Measurements from ENCODE around the gene ETFRF1.

Gene ETFRF1

GRCh38 chr12:25195056-25195971, at the start of gene ETFRF1, which contains the start of gene DNAI7:
Gene ETFRF1, plus strand, starts transcription at chr12:25195237. Its CDS starts 8,720 bp downstream, at chr12:25203957.
Gene DNAI7, minus strand, starts transcription at chr12:25195160. Its CDS starts 82 bp downstream, at chr12:25195078.
- DNase-seq: peak; percentile 93

- DNase-seq: no peak
Measured at GRCh38 chr12:25146686-25147085, 48.4 kb upstream of the ETFRF1 start.

GRCh38 chr12:25151476-25151875, 43.6 kb upstream of the ETFRF1 start:
- DNase-seq: no peak

GRCh38 chr12:25152055-25152454, 43.0 kb upstream of the ETFRF1 start:
- no peak for DNase-seq

- no peak for DNase-seq
Measured at GRCh38 chr12:25155022-25155576, 39.9 kb upstream of the ETFRF1 start.

GRCh38 chr12:25156061-25156460, 39.0 kb upstream of the ETFRF1 start:
- DNase-seq: no peak

GRCh38 chr12:25162866-25163265, 32.2 kb upstream of the ETFRF1 start:
- no peak for DNase-seq

GRCh38 chr12:25182765-25183164, 12.3 kb upstream of the ETFRF1 start:
- DNase-seq: no peak

GRCh38 chr12:25184132-25184531, 10.9 kb upstream of the ETFRF1 start:
- no peak for DNase-seq

- DNase-seq: no peak
Measured at GRCh38 chr12:25186038-25186787, 8.8 kb upstream of the ETFRF1 start.

- DNase-seq: no peak
Measured at GRCh38 chr12:25186788-25187402, 8.1 kb upstream of the ETFRF1 start.

GRCh38 chr12:25187781-25188180, 7.3 kb upstream of the ETFRF1 start:
- no peak for DNase-seq

- no peak for DNase-seq
Measured at GRCh38 chr12:25189656-25190055, 5.4 kb upstream of the ETFRF1 start.

GRCh38 chr12:25190793-25191192, 4.2 kb upstream of the ETFRF1 start:
- no peak for DNase-seq

- no peak for DNase-seq
Measured at GRCh38 chr12:25194214-25194613, 823 bp upstream of the ETFRF1 start.

GRCh38 chr12:25194722-25195055, 348 bp upstream of the ETFRF1 start:
- no peak for DNase-seq

GRCh38 chr12:25197608-25198007, 2.6 kb downstream of the ETFRF1 start:
- DNase-seq: no peak

- DNase-seq: no peak
Measured at GRCh38 chr12:25200703-25201102, 5.7 kb downstream of the ETFRF1 start.

- DNase-seq: no peak
Measured at GRCh38 chr12:25202137-25202536, 7.1 kb downstream of the ETFRF1 start.

GRCh38 chr12:25207411-25207810, 12.4 kb downstream of the ETFRF1 start:
- no peak for DNase-seq

GRCh38 chr12:25207846-25208245, 12.8 kb downstream of the ETFRF1 start:
- DNase-seq: no peak

- no peak for DNase-seq
Measured at GRCh38 chr12:25208554-25208953, 13.5 kb downstream of the ETFRF1 start.

- no peak for DNase-seq
Measured at GRCh38 chr12:25213338-25213737, 18.3 kb downstream of the ETFRF1 start.

Measured in NCI-H1092 (cell line).